Measurements from ENCODE around the gene GNA12.

- no peak for TF ChIP-seq CTCF (IDR thresholded peaks at IDR 0.05)
- no peak for TF ChIP-seq POLR2A (IDR thresholded peaks at IDR 0.05)
Observed at GRCh38 chr7:2687338-2687869, 156.7 kb downstream of the GNA12 start.
